Endodermal cell (in vitro differentiated cells): ENCODE data around the gene MAP1LC3B2. TPM values are rescaled to one million over a fixed set of nuclear protein-coding genes. Genes with fewer than 3 reads are reported as not detected.

Experiments
- DNase-seq: peaks from one replicate; pipeline ENCODE4 v3.0.0-alpha.2; 2017
- H3K27ac ChIP-seq: 2 replicates; pipeline ENCODE4 v1.5.1; 2013; ENCODE audit warnings: mild to moderate bottlenecking, low read depth, low read length, moderate library complexity
- H3K27me3 ChIP-seq: 2 replicates; pipeline ENCODE4 v1.6.1; 2013; ENCODE audit warnings: mild to moderate bottlenecking, low read length, moderate library complexity; ENCODE audit not compliant: insufficient read depth, control insufficient read depth, poor library complexity, severe bottlenecking
- H3K36me3 ChIP-seq: 2 replicates; pipeline ENCODE4 v1.7.0; 2013; ENCODE audit warnings: mild to moderate bottlenecking, low read length, moderate library complexity; ENCODE audit not compliant: control insufficient read depth, insufficient read depth
- H3K4me1 ChIP-seq: one replicate; pipeline ENCODE4 v1.7.0; 2013; ENCODE audit warnings: low read length; ENCODE audit not compliant: control insufficient read depth, insufficient read depth
- H3K4me3 ChIP-seq: 2 replicates; pipeline ENCODE4 v1.5.1; 2013; ENCODE audit warnings: mild to moderate bottlenecking, low read length, moderate library complexity
- H3K9ac ChIP-seq: 2 replicates; pipeline ENCODE4 v1.6.1; 2013; ENCODE audit warnings: mild to moderate bottlenecking, low read length, moderate library complexity; ENCODE audit not compliant: poor library complexity, severe bottlenecking; ENCODE audit errors: extremely low read depth
- H3K9me3 ChIP-seq: 2 replicates; pipeline ENCODE4 v1.6.1; 2013; ENCODE audit warnings: mild to moderate bottlenecking, low read length, moderate library complexity; ENCODE audit not compliant: control insufficient read depth
- H3K27ac Mint-ChIP-seq: 2 replicates; pipeline ENCODE4 v1.8.0; 2020; ENCODE audit warnings: mixed read lengths
- H3K27me3 Mint-ChIP-seq: 2 replicates; pipeline ENCODE4 v1.8.0; 2021; ENCODE audit warnings: mild to moderate bottlenecking, mixed read lengths; ENCODE audit not compliant: insufficient read depth
- H3K36me3 Mint-ChIP-seq: 2 replicates; pipeline ENCODE4 v1.8.0; 2020; ENCODE audit warnings: low read depth, mixed read lengths
- H3K4me1 Mint-ChIP-seq: 2 replicates; pipeline ENCODE4 v1.8.0; 2020; ENCODE audit warnings: mixed read lengths
- H3K4me3 Mint-ChIP-seq: 2 replicates; pipeline ENCODE4 v1.8.0; 2020; ENCODE audit warnings: mild to moderate bottlenecking, moderate library complexity, mixed read lengths
- H3K9me3 Mint-ChIP-seq: 2 replicates; pipeline ENCODE4 v1.8.0; 2020; ENCODE audit warnings: mild to moderate bottlenecking, mixed read lengths
- CTCF ChIP-seq: fragments of 200-600 bp; sonication (generic); conservative IDR thresholded peaks from 2 replicates; pipeline ENCODE4 v1.5.0; 2021; ENCODE audit warnings: antibody characterized with exemption, mild to moderate bottlenecking
- WGBS, 2 experiments: methylation state at CpG; one replicate each; pipeline versions ENCODE4 v1.1.5 to v1.1.7; 2013; ENCODE audit warnings: missing lambda C conversion rate in 2 of 2, mixed read lengths in 1 of 2; ENCODE audit not compliant: insufficient coverage in 1 of 2, insufficient read length in 1 of 2; 5-methylcytosine and 5-hydroxymethylcytosine counted together
- total RNA-seq, 2 donors: library from RNA; stranded (reverse); fragmentation: NEBNext Ultra II Directional in 1 of 2; extraction: Animal tissue kit (Norgen Biotek cat#: 25700) in 1 of 2; gene quantifications; 2 replicates in 1 of 2; 3 replicates in 1 of 2; pipeline ENCODE4 v1.2.1, GENCODE V29; 2021

The MAP1LC3B2 gene
- total RNA-seq, 2 donors from 2014 or later = 0.80 to 1.4 TPM

GRCh38 chr12:116540622-116541152, 18.5 kb upstream of the MAP1LC3B2 start:
- H3K27me3 Mint-ChIP-seq = peaks cover 27% of the 10 kb centered on the region
- Histone ChIP-seq H3K9ac (no peak overlapping the region), H3K4me3 (no peak overlapping the region), H3K36me3 (no peaks in the 10 kb centered on the region), H3K27ac (no peak overlapping the region), H3K9me3 (no peaks in the 10 kb centered on the region), H3K4me1 (peaks cover 5% of the 10 kb centered on the region), H3K27me3 (peaks cover 7% of the 10 kb centered on the region)
- no peak overlapping the region for H3K4me3 Mint-ChIP-seq
- DNase-seq = no peak
- H3K27ac Mint-ChIP-seq = no peak overlapping the region
- H3K36me3 Mint-ChIP-seq = no peaks in the 10 kb centered on the region
- no peak for TF ChIP-seq CTCF
- H3K9me3 Mint-ChIP-seq = no peaks in the 10 kb centered on the region
- peaks cover 18% of the 10 kb centered on the region for H3K4me1 Mint-ChIP-seq
- 94 to 100% methylated on average over 3 to 5 of the region's 5 CpGs for WGBS, 2 experiments

- Mint-ChIP-seq H3K4me3 (no peak overlapping the region), H3K27ac (no peak overlapping the region), H3K9me3 (no peaks in the 10 kb centered on the region), H3K27me3 (peaks cover 26% of the 10 kb centered on the region), H3K36me3 (no peaks in the 10 kb centered on the region), H3K4me1 (peaks cover 24% of the 10 kb centered on the region)
- Histone ChIP-seq H3K4me1 (peaks cover 13% of the 10 kb centered on the region), H3K9me3 (no peaks in the 10 kb centered on the region), H3K27me3 (peaks cover 7% of the 10 kb centered on the region), H3K27ac (no peak overlapping the region), H3K4me3 (no peak overlapping the region), H3K36me3 (no peaks in the 10 kb centered on the region), H3K9ac (no peak overlapping the region)
- DNase-seq = no peak
- no peak for TF ChIP-seq CTCF
- WGBS, 2 experiments = 92 to 94% methylated on average over 6 to 8 of the region's 8 CpGs
Measured at GRCh38 chr12:116541547-116542344, 17.4 kb upstream of the MAP1LC3B2 start.

GRCh38 chr12:116542345-116542956, 16.7 kb upstream of the MAP1LC3B2 start:
- no peak for DNase-seq
- Histone ChIP-seq H3K4me3 (no peak overlapping the region), H3K9ac (no peak overlapping the region), H3K27ac (no peak overlapping the region), H3K36me3 (no peaks in the 10 kb centered on the region), H3K4me1 (peaks cover 13% of the 10 kb centered on the region), H3K27me3 (peaks cover 10% of the 10 kb centered on the region), H3K9me3 (no peaks in the 10 kb centered on the region)
- 86 to 92% methylated on average over 12 to 15 of the region's 15 CpGs for WGBS, 2 experiments
- H3K27ac Mint-ChIP-seq = no peak overlapping the region
- H3K9me3 Mint-ChIP-seq = no peaks in the 10 kb centered on the region
- H3K27me3 Mint-ChIP-seq = peaks cover 29% of the 10 kb centered on the region
- no peak overlapping the region for H3K4me3 Mint-ChIP-seq
- H3K4me1 Mint-ChIP-seq = peaks cover 24% of the 10 kb centered on the region
- TF ChIP-seq CTCF = no peak
- no peaks in the 10 kb centered on the region for H3K36me3 Mint-ChIP-seq
